Stomach (tissue), 4 donors: ENCODE data around the gene GEMIN5.

Experiments used
- EP300 ChIP-seq: sonication (generic); formaldehyde crosslinking; IDR thresholded peaks from one replicate; pipeline ENCODE4 v1.6.1; 2017; ENCODE audit warnings: antibody characterized with exemption
- POLR2A ChIP-seq, 4 donors: fragments of 450-650 bp; IDR thresholded peaks; one replicate each; pipeline ENCODE4 v1.6.1; 2016; ENCODE audit warnings: antibody characterized with exemption in 4 of 4, control low read depth in 2 of 4, mild to moderate bottlenecking in 1 of 4, moderate library complexity in 1 of 4
- POLR2AphosphoS5 ChIP-seq, 3 donors: sonication (generic); formaldehyde crosslinking; IDR thresholded peaks; one replicate each; pipeline ENCODE4 v1.6.1; 2016; ENCODE audit warnings: antibody characterized with exemption in 3 of 3
- TF ChIP-seq, protein P1 (sequence below), 7 experiments: fragments of 450-650 bp in 4 of 7; fragments of 200-600 bp in 3 of 7; sonication (generic) in 3 of 7; IDR thresholded peaks; one replicate each; pipeline ENCODE4 v1.5.1; 2016 to 2019; ENCODE audit warnings: antibody characterized with exemption in 7 of 7, control low read depth in 2 of 7, mild to moderate bottlenecking in 1 of 7

GRCh38 chr5:154901276-154901675, 36.7 kb downstream of the GEMIN5 start:
- TF ChIP-seq, protein P1, sequence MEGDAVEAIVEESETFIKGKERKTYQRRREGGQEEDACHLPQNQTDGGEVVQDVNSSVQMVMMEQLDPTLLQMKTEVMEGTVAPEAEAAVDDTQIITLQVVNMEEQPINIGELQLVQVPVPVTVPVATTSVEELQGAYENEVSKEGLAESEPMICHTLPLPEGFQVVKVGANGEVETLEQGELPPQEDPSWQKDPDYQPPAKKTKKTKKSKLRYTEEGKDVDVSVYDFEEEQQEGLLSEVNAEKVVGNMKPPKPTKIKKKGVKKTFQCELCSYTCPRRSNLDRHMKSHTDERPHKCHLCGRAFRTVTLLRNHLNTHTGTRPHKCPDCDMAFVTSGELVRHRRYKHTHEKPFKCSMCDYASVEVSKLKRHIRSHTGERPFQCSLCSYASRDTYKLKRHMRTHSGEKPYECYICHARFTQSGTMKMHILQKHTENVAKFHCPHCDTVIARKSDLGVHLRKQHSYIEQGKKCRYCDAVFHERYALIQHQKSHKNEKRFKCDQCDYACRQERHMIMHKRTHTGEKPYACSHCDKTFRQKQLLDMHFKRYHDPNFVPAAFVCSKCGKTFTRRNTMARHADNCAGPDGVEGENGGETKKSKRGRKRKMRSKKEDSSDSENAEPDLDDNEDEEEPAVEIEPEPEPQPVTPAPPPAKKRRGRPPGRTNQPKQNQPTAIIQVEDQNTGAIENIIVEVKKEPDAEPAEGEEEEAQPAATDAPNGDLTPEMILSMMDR (IDR thresholded peaks at IDR 0.05) = no peak
- TF ChIP-seq POLR2A (IDR thresholded peaks at IDR 0.05) (no peak), EP300 (no peak), POLR2AphosphoS5 (IDR thresholded peaks at IDR 0.05) (no peak)
